AG09319 (cell line): Measurements from ENCODE around the gene SH2D3C.

Experiments
- DNase-seq: peaks from one replicate; pipeline ENCODE4 v3.0.0-alpha.2; 2010; ENCODE audit warnings: low read depth; ENCODE audit errors: extremely low read depth
- CTCF ChIP-seq: IDR thresholded peaks from 2 replicates; pipeline ENCODE4 v1.5.1; 2011; ENCODE audit warnings: low read depth, mild to moderate bottlenecking, inconsistent platforms, low read length, moderate library complexity

SH2D3C gene

GRCh38 chr9:127812011-127812410 lies 33.5 kb upstream of the SH2D3C start:
- DNase-seq, result no peak
- no peak for TF ChIP-seq CTCF

GRCh38 chr9:127810378-127811187 lies 32.1 kb upstream of the SH2D3C start:
- no peak for DNase-seq
- no peak for TF ChIP-seq CTCF

- no peak for DNase-seq
- no peak for TF ChIP-seq CTCF
Observed at GRCh38 chr9:127809540-127810377, 31.3 kb upstream of the SH2D3C start.

GRCh38 chr9:127809002-127809539 lies 30.6 kb upstream of the SH2D3C start:
- TF ChIP-seq CTCF, result no peak
- no peak for DNase-seq

- no peak for TF ChIP-seq CTCF
- no peak for DNase-seq
Observed at GRCh38 chr9:127808347-127809001, 30.0 kb upstream of the SH2D3C start.

- no peak for TF ChIP-seq CTCF
- no peak for DNase-seq
Observed at GRCh38 chr9:127806871-127807270, 28.4 kb upstream of the SH2D3C start.
